DND-41 (cell line): ENCODE data around the gene ASTN1.

ENCODE experiments used
- EZH2 ChIP-seq: IDR thresholded peaks from 3 replicates; pipeline ENCODE4 v1.6.1; 2012; ENCODE audit warnings: borderline replicate concordance, low read depth, mild to moderate bottlenecking, moderate library complexity, low read length, inconsistent platforms; ENCODE audit not compliant: severe bottlenecking
- TF ChIP-seq, protein P1 (sequence below): IDR thresholded peaks from 2 replicates; pipeline ENCODE4 v1.5.1; 2012; ENCODE audit warnings: borderline replicate concordance, low read length, moderate library complexity, mild to moderate bottlenecking; ENCODE audit not compliant: poor library complexity, severe bottlenecking; ENCODE audit errors: extremely low read depth

DNA sequence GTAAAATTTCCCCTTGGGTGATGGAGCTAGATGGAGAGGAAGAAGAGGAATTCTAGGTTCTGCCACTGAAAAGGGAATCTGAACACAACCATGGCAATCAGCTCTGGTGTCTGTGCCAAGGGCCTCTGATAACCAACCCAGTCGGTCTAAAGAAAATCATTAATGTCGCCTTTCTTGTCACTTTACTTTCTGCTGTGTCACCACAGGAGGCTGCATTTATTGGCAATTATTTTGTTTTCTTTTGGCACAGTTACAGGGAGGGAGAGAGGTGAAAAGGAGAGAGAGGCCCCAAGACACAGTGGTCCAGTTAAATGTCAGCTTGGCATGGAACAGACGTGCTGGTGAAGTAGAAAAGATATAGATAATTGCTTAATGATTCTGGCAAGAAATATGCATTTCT, 287.0 kb downstream of the ASTN1 start:
- TF ChIP-seq, protein P1, sequence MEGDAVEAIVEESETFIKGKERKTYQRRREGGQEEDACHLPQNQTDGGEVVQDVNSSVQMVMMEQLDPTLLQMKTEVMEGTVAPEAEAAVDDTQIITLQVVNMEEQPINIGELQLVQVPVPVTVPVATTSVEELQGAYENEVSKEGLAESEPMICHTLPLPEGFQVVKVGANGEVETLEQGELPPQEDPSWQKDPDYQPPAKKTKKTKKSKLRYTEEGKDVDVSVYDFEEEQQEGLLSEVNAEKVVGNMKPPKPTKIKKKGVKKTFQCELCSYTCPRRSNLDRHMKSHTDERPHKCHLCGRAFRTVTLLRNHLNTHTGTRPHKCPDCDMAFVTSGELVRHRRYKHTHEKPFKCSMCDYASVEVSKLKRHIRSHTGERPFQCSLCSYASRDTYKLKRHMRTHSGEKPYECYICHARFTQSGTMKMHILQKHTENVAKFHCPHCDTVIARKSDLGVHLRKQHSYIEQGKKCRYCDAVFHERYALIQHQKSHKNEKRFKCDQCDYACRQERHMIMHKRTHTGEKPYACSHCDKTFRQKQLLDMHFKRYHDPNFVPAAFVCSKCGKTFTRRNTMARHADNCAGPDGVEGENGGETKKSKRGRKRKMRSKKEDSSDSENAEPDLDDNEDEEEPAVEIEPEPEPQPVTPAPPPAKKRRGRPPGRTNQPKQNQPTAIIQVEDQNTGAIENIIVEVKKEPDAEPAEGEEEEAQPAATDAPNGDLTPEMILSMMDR = no peak
- TF ChIP-seq EZH2 = no peak
